Tibial artery (tissue), 4 donors: ENCODE measurements around the gene CCBE1.

Source experiments
- DNase-seq, 2 donors: peaks; one replicate each; pipeline ENCODE4 v3.0.0-alpha.2; 2019
- H3K27ac ChIP-seq, 2 donors: fragments of 200-600 bp; sonication (generic) in 1 of 2; 1 replicate in 1 of 2; 2 replicates in 1 of 2; pipeline ENCODE4 v1.5.1; 2018 to 2019; ENCODE audit warnings: mild to moderate bottlenecking in 1 of 2
- H3K27me3 ChIP-seq, 2 donors: fragments of 200-600 bp; sonication (generic) in 1 of 2; one replicate each; pipeline versions ENCODE4 v1.5.1 to v1.6.0; 2016 to 2019
- H3K36me3 ChIP-seq, 3 donors: fragments of 200-600 bp; sonication (generic) in 2 of 3; one replicate each; pipeline ENCODE4 v1.5.1; 2016 to 2019; ENCODE audit warnings: mild to moderate bottlenecking in 2 of 3
- H3K4me1 ChIP-seq, 4 donors: fragments of 200-600 bp; sonication (generic) in 2 of 4; 1 replicate in 3 of 4; 2 replicates in 1 of 4; pipeline ENCODE4 v1.5.1; 2016 to 2019
- H3K4me3 ChIP-seq, 2 donors: fragments of 200-600 bp; sonication (generic) in 1 of 2; 1 replicate in 1 of 2; 2 replicates in 1 of 2; pipeline ENCODE4 v1.5.1; 2018 to 2019; ENCODE audit warnings: mild to moderate bottlenecking in 2 of 2
- H3K9me3 ChIP-seq, 3 donors: fragments of 200-600 bp; sonication (generic) in 1 of 3; one replicate each; pipeline ENCODE4 v1.5.1; 2016 to 2019
- CTCF ChIP-seq, 2 experiments: fragments of 200-600 bp in 1 of 2; fragments of 450-650 bp in 1 of 2; IDR thresholded peaks; one replicate each; pipeline ENCODE4 v1.5.1; 2017 to 2019; ENCODE audit warnings: antibody characterized with exemption in 2 of 2, mild to moderate bottlenecking in 1 of 2, moderate library complexity in 1 of 2
- intact Hi-C: fragments of 100-400 bp; cut with DNase I; formaldehyde crosslinking; loops from one replicate; pipeline ENCODE4 v1.15.0; 2023; ENCODE audit warnings: low total_unique reads

The CCBE1 gene

GRCh38 chr18:59660366-59660765 lies 36.9 kb downstream of the CCBE1 start:
- H3K9me3 ChIP-seq = no peaks in the 10 kb centered on the region
- no peak for DNase-seq
- no peak for TF ChIP-seq CTCF (IDR thresholded peaks at IDR 0.05)
- peaks cover 0 to 2% of the 10 kb centered on the region in 2 donors for H3K27me3 ChIP-seq
- H3K36me3 ChIP-seq = no peaks in the 10 kb centered on the region
- H3K4me3 ChIP-seq = no peak overlapping the region
- peaks cover 0 to 14% (median 0%) of the 10 kb centered on the region in 4 donors for H3K4me1 ChIP-seq
- H3K27ac ChIP-seq = no peak overlapping the region
- intact Hi-C loops = no loop called here

- Histone ChIP-seq H3K4me3 (no peak overlapping the region), H3K4me1 (peaks cover 0 to 14% (median 0%) of the 10 kb centered on the region in 4 donors), H3K27me3 (peaks cover 0 to 2% of the 10 kb centered on the region in 2 donors), H3K36me3 (no peaks in the 10 kb centered on the region), H3K27ac (no peak overlapping the region), H3K9me3 (no peaks in the 10 kb centered on the region)
- intact Hi-C loops = no loop called here
- DNase-seq = no peak
- TF ChIP-seq CTCF (IDR thresholded peaks at IDR 0.05) = no peak
Measured at GRCh38 chr18:59659508-59660170, 37.6 kb downstream of the CCBE1 start.

GRCh38 chr18:59658941-59659340 lies 38.3 kb downstream of the CCBE1 start:
- no peak for DNase-seq
- Histone ChIP-seq H3K4me1 (peaks cover 0 to 14% (median 0%) of the 10 kb centered on the region in 4 donors), H3K27ac (no peak overlapping the region), H3K9me3 (no peaks in the 10 kb centered on the region), H3K27me3 (no peaks in the 10 kb centered on the region), H3K36me3 (no peaks in the 10 kb centered on the region), H3K4me3 (no peak overlapping the region)
- intact Hi-C loops = no loop called here
- TF ChIP-seq CTCF (IDR thresholded peaks at IDR 0.05) = no peak

GRCh38 chr18:59657012-59657411 lies 40.2 kb downstream of the CCBE1 start:
- DNase-seq = no peak

GRCh38 chr18:59656373-59656887 lies 40.8 kb downstream of the CCBE1 start:
- intact Hi-C loops = no loop called here
- DNase-seq = no peak
- Histone ChIP-seq H3K4me3 (no peak overlapping the region), H3K9me3 (no peaks in the 10 kb centered on the region), H3K36me3 (no peaks in the 10 kb centered on the region), H3K4me1 (peaks cover 0 to 14% (median 0%) of the 10 kb centered on the region in 4 donors), H3K27me3 (no peaks in the 10 kb centered on the region), H3K27ac (no peak overlapping the region)
- no peak for TF ChIP-seq CTCF (IDR thresholded peaks at IDR 0.05)

More at GRCh38 chr18:59657012-59657411, 40.2 kb downstream of the CCBE1 start:
- intact Hi-C loops = no loop called here
- no peaks in the 10 kb centered on the region for H3K9me3 ChIP-seq
- H3K4me3 ChIP-seq = no peak overlapping the region
- no peak overlapping the region for H3K27ac ChIP-seq
- TF ChIP-seq CTCF (IDR thresholded peaks at IDR 0.05) = no peak
- H3K27me3 ChIP-seq = no peaks in the 10 kb centered on the region
- no peaks in the 10 kb centered on the region for H3K36me3 ChIP-seq
- H3K4me1 ChIP-seq = peaks cover 0 to 14% (median 0%) of the 10 kb centered on the region in 4 donors
